Retinal pigment epithelial cell (primary cell): ENCODE data around the gene HOXC6.

Source experiments
- DNase-seq: peaks from one replicate; pipeline ENCODE4 v3.0.0-alpha.2; 2010; ENCODE audit warnings: low read depth
- H3K4me3 ChIP-seq: 2 replicates; pipeline ENCODE4 v1.5.1; 2011; ENCODE audit warnings: mild to moderate bottlenecking, low read length, control low read depth, moderate library complexity
- TF ChIP-seq, protein P1 (sequence below): conservative IDR thresholded peaks from 2 replicates; pipeline ENCODE4 v1.5.1; 2011; ENCODE audit warnings: low read depth, low read length, control low read depth, inconsistent platforms

HOXC6 gene

DNA sequence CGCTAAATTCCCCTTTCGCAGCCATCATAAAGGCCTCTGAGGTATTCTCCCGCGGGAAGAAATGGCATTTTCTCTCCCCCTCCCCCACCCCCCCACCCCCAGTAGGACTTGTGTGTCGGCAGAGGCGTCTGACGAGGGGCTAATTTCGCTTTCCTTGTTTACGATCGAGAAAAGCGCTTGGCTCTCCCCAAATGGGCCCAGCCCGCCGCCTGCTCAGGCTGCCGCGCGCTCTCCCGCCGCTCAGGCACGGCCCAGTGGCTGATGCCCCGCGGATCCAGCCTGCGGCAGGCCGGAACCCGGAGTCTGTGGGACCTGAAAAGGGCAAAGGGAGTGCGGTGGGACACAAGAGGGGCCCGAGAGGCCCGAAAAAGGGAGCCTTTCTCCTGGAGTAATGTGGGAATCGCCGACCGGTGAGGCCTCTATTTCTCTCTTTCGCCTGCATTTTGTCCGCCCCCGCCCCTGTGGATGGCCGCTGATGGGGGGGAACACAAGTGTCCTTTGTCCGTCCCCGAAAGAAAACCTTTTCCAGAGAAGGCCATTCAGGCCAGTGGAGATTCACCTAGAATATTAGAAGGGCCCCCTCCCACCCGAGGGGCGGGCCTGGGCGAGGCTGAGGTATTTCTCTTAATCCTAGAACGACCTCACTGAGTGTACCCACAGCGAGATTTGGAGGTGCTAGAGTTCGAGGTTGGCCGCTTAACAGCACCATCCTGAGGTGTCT, 9.0 kb upstream of the HOXC6 start:
- TF ChIP-seq, protein P1, sequence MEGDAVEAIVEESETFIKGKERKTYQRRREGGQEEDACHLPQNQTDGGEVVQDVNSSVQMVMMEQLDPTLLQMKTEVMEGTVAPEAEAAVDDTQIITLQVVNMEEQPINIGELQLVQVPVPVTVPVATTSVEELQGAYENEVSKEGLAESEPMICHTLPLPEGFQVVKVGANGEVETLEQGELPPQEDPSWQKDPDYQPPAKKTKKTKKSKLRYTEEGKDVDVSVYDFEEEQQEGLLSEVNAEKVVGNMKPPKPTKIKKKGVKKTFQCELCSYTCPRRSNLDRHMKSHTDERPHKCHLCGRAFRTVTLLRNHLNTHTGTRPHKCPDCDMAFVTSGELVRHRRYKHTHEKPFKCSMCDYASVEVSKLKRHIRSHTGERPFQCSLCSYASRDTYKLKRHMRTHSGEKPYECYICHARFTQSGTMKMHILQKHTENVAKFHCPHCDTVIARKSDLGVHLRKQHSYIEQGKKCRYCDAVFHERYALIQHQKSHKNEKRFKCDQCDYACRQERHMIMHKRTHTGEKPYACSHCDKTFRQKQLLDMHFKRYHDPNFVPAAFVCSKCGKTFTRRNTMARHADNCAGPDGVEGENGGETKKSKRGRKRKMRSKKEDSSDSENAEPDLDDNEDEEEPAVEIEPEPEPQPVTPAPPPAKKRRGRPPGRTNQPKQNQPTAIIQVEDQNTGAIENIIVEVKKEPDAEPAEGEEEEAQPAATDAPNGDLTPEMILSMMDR: no peak
- no peak for DNase-seq
- H3K4me3 ChIP-seq: no peak overlapping the region

DNA sequence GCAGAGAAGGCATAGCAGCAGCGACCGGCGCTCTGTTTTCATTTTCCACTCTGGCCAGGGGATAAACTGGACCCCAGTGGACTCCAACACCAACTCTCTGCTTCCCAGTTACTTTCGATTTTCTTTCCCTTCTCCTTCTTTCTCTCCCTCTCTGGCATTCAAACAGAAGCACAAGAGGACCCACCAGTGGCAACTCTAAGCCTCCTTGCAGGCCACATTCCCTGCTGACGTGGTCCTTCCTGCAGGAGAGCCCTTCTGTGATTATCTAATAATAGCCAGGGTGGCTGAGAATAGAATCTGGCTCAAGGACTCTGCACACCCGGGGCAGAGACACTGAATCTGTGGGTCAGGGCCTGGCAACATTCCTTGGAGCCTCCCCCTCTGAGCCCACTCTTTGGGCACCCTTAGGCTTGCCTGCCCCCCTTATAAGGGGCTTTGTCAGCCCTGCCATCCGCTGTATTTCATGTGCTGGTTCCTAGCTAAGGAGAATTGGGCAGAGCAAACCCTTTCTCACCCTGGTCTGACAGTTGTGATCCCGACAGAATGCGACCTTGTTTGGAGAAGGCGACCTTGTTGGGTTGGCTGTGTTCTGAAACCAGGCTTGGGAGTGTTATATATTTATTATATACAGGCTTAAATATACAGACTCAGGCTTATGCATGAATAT, 8.2 kb upstream of the HOXC6 start:
- no peak for DNase-seq

DNA sequence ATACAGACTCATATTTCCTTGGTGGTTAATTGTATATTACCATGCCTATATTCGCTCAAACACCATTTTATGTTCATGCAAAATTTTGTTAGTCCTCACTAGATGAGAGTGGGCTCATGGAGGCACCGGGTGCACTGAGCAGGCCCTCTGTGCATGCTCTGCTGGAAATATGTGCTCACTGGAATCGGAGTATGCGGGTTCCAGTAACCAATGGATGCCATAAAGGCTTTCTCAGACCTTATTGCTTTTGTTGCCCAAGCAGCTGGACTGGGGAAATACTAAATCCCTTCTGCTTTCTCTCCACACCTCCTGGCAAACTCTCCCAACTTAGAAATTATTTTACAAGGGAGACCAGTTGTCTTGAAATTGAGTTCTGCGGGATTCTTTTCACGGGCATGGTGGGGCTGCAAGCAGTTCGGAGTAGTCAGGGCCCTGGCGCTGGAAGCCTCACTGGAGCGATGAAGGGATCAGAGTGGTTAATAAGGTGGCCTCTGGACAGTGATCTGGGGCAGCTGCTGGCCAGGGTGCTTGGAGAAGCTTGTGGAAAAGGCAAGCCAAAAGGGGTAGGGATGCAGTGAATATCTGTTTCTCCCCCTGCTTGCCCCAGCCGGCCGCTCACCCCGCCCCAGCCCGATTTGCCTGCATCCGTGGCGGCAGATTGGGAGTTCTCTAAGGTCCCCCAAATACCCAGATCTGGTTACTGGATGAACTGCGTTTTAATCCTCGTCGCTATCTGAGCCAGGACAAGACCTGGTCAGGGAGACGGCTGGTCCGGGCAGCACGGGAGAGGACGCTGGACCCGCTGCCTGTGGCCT, 7.4 kb upstream of the HOXC6 start:
- no peak overlapping the region for H3K4me3 ChIP-seq
- TF ChIP-seq, protein P1: no peak
- no peak for DNase-seq

More for the DNA sequence above, 8.2 kb upstream of the HOXC6 start:
- TF ChIP-seq, protein P1: no peak
- no peak overlapping the region for H3K4me3 ChIP-seq

DNA sequence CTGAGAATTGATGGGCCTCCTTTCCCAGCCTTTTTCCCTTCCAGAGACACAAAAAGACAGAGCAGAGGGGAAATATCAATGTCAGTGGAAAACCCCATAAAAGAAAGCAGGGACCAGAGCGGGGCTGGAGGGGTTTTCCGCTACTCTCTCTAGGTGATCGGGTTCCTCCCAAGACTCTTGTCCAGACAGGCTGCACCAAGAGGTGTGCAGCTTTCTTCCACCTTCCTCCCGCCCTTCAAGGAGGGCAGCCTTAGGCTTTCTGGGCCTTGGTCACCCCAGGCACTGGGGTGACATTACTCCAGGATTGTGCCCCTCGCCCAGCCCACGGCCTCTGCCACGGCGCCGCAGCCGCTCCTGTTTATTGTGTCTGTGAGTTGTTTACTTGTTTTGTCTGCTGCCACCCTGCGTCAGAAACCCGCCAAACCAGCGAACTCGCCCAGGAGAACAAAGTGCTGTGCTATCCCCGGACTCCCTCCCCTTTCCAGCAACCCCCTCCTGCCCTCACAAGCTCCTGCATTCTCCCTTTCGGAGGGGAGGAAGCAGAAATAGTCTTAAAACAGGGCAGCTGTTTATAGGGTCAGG, 6.7 kb upstream of the HOXC6 start:
- TF ChIP-seq, protein P1: no peak
- no peak for DNase-seq
- H3K4me3 ChIP-seq: no peak overlapping the region

DNA sequence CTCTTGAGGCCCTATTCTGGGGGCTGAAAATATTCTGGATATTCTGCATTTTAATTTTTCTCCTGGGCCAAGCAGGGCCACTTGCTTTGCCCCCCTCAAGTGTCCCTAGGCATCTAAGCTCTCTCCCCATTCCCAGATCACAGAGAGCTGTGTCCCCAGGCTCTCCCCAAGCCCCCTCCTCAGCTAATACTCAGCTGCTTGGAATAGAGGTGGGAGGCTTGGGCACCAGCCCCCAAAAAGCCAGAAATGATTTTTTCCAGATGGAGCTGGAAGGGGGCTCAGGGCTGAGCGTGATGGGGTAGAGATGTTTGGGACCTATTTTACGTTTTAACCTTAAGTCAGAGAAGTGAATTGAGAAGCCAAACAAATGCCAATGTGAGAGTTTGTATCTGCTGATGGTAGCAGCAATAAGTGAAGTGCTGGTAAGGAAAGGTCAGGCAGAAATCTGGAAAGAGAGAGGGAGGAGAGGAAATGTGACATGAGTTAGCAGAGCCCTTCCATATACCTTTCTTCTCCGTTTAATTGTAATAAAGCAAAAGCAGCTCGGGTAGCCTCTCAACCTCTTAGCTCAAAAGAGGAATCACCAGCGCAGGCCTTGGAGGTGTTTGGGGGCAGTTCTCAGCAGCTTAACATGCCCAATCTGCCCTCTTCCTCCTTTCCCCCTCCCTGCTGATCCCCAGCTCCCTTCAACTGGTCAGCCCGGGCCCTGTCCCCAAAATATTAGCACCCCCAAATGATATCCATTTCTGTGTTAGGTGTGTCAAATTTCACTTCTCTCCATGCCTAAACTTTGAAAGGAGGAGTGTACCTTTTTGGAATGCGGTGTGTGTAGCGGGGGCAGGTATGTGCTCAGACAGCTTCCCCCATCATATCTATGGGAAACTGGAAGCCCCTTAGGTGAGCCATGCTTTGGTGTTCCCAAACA, 5.0 kb upstream of the HOXC6 start:
- H3K4me3 ChIP-seq: no peak overlapping the region
- no peak for DNase-seq
- TF ChIP-seq, protein P1: no peak

DNA sequence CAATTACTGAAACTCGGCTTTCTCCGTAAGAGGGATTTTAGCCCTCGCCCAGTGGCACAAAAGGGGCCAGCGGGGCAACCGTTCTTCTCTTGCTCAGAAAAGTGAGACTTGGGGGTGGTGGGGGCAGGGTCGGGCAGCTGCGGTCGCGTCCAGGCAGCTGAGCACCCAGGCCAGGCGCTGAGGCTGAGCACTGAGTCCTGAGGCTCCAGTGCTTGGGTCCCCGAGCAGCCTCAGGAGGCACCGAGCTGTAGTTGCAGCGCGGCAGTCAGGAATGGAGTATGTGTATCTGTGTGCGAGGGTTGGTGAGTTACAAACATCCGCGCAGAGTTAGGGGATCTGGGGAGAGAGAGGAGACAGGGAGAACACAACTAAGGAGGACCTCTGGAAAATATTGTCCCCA, 4.1 kb upstream of the HOXC6 start:
- H3K4me3 ChIP-seq: no peak overlapping the region
- TF ChIP-seq, protein P1: no peak

More for the DNA sequence above, 4.1 kb upstream of the HOXC6 start:
- no peak for DNase-seq
